Right lobe of liver (tissue), 4 donors: ENCODE data around the gene PTPRD.

Experiments
- CTCF ChIP-seq, 4 donors: fragments of 200-600 bp in 3 of 4; fragments of 450-650 bp in 1 of 4; IDR thresholded peaks; one replicate each; pipeline versions ENCODE4 v1.5.1 to v1.8.0; 2016 to 2022; ENCODE audit warnings: antibody characterized with exemption in 4 of 4, mild to moderate bottlenecking in 2 of 4
- POLR2A ChIP-seq: fragments of 450-650 bp; IDR thresholded peaks from one replicate; pipeline ENCODE4 v1.6.1; 2017; ENCODE audit warnings: antibody characterized with exemption, mild to moderate bottlenecking
- donor health status: DM: no; HTN: no; CAD: no.
- donor health status: DM: no; HTN: no; CAD: no.
- donor health status: DM: no; HTN: yes; CAD: no.

GRCh38 chr9:8400378-8400777 lies 2212.4 kb downstream of the PTPRD start:
- TF ChIP-seq CTCF (IDR thresholded peaks at IDR 0.05): no peak
- TF ChIP-seq POLR2A: no peak
